Thyroid gland (tissue), 4 donors: ENCODE measurements around the gene CDH2. TPM values are rescaled to one million over a fixed set of nuclear protein-coding genes. Genes with fewer than 3 reads are reported as not detected.

Source experiments
- DNase-seq, 2 donors: peaks; one replicate each; pipeline ENCODE4 v3.0.0-alpha.2; 2019
- H3K27ac ChIP-seq, 3 donors: fragments of 200-600 bp; sonication (generic); 1 replicate in 2 of 3; 2 replicates in 1 of 3; pipeline ENCODE4 v1.5.1; 2016 to 2019; ENCODE audit warnings: mild to moderate bottlenecking in 1 of 3, moderate library complexity in 1 of 3
- H3K27me3 ChIP-seq: fragments of 200-600 bp; sonication (generic); one replicate; pipeline ENCODE4 v1.5.1; 2019
- H3K36me3 ChIP-seq, 2 donors: fragments of 200-600 bp; sonication (generic); one replicate each; pipeline ENCODE4 v1.5.1; 2016 to 2019
- H3K4me1 ChIP-seq, 2 donors: fragments of 200-600 bp; sonication (generic); one replicate each; pipeline ENCODE4 v1.5.1; 2017 to 2019
- H3K4me3 ChIP-seq, 3 donors: fragments of 200-600 bp; sonication (generic); replicated peaks in 1 of 3; 1 replicate in 2 of 3; 2 replicates in 1 of 3; pipeline ENCODE4 v1.5.1; 2016; ENCODE audit warnings: mild to moderate bottlenecking in 1 of 3
- H3K9me3 ChIP-seq: fragments of 200-600 bp; sonication (generic); one replicate; pipeline ENCODE4 v1.5.1; 2017
- CTCF ChIP-seq, 6 experiments: fragments of 200-600 bp in 3 of 6; fragments of 450-650 bp in 3 of 6; sonication (generic) in 3 of 6; IDR thresholded peaks; one replicate each; pipeline ENCODE4 v1.5.1; 2016 to 2019; ENCODE audit warnings: antibody characterized with exemption in 6 of 6, mild to moderate bottlenecking in 2 of 6, inconsistent platforms in 1 of 6, moderate library complexity in 1 of 6
- POLR2A ChIP-seq, 2 donors: fragments of 450-650 bp; IDR thresholded peaks; one replicate each; pipeline ENCODE4 v1.6.1; 2017; ENCODE audit warnings: antibody characterized with exemption in 2 of 2, mild to moderate bottlenecking in 2 of 2, moderate library complexity in 1 of 2
- WGBS, 2 donors: methylation state at CpG; one replicate each; pipeline ENCODE4 v1.1.5; 2017; 5-methylcytosine and 5-hydroxymethylcytosine counted together
- intact Hi-C: fragments of 100-400 bp; cut with DNase I; formaldehyde crosslinking; loops from one replicate; pipeline ENCODE4 v1.15.1; 2023
- total RNA-seq, 4 donors: library from RNA; depleted of rRNA; stranded (reverse); fragments of >200 nt; gene quantifications; one replicate each; pipeline ENCODE4 v1.2.3, GENCODE V29; 2016

CDH2 gene
- total RNA-seq, 4 donors from 2014 or later: 0.78 to 7.9 (median 3.3) TPM

- H3K27me3 ChIP-seq: no peaks in the 10 kb centered on the region
- H3K4me1 ChIP-seq: peaks cover 0 to 6% of the 10 kb centered on the region in 2 donors
- no peaks in the 10 kb centered on the region for H3K9me3 ChIP-seq
- TF ChIP-seq POLR2A (IDR thresholded peaks at IDR 0.05): no peak
- TF ChIP-seq CTCF (IDR thresholded peaks at IDR 0.05): no peak
- no peak overlapping the region for H3K27ac ChIP-seq
- H3K4me3 ChIP-seq: no peak overlapping the region
- intact Hi-C loops: no loop called here
- H3K36me3 ChIP-seq: no peaks in the 10 kb centered on the region
- no peak for DNase-seq
These were observed 217.8 kb downstream of the CDH2 start for GRCh38 chr18:27959101-27959500.

GRCh38 chr18:27956001-27956640 is 220.8 kb downstream of the CDH2 start:
- peaks cover 0 to 6% of the 10 kb centered on the region in 2 donors for H3K4me1 ChIP-seq
- H3K27me3 ChIP-seq: no peaks in the 10 kb centered on the region
- TF ChIP-seq POLR2A (IDR thresholded peaks at IDR 0.05): no peak
- TF ChIP-seq CTCF (IDR thresholded peaks at IDR 0.05): no peak
- H3K27ac ChIP-seq: no peak overlapping the region
- H3K36me3 ChIP-seq: no peaks in the 10 kb centered on the region
- WGBS, 2 donors: 75 to 78% methylated on average over 6 of the region's 6 CpGs
- H3K9me3 ChIP-seq: no peaks in the 10 kb centered on the region
- no peak overlapping the region for H3K4me3 ChIP-seq
- intact Hi-C loops: no loop called here
- DNase-seq: no peak

GRCh38 chr18:27954226-27954625 is 222.7 kb downstream of the CDH2 start:
- H3K9me3 ChIP-seq: no peaks in the 10 kb centered on the region
- H3K4me3 ChIP-seq: no peak overlapping the region
- intact Hi-C loops: no loop called here
- H3K4me1 ChIP-seq: peaks cover 0 to 6% of the 10 kb centered on the region in 2 donors
- no peak for DNase-seq
- no peak overlapping the region for H3K27ac ChIP-seq
- TF ChIP-seq POLR2A (IDR thresholded peaks at IDR 0.05): no peak
- TF ChIP-seq CTCF (IDR thresholded peaks at IDR 0.05): no peak
- H3K36me3 ChIP-seq: no peaks in the 10 kb centered on the region
- WGBS, 2 donors: 86 to 91% methylated on average over 3 of the region's 3 CpGs
- no peaks in the 10 kb centered on the region for H3K27me3 ChIP-seq

DNA sequence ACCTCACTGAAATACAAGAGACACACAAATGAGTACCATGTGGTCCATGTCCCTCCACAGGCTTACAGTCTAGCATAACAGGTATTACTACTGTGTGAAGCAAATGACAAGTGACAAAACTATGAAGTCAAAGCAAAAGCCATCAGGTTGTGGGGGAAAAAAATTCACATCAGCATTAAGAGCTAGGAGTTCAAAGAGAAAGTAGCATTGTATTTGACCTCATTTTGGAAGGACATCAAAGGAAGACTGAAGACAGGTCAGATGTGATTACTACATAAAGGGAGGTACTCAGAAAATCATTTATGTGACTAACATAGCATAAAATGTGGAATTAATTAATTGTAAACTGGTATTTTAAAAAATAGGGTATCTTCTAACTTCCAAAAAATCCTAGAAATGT is 224.2 kb downstream of the CDH2 start:
- intact Hi-C loops: no loop called here
- Histone ChIP-seq H3K36me3 (no peaks in the 10 kb centered on the region), H3K9me3 (no peaks in the 10 kb centered on the region), H3K4me1 (peaks cover 0 to 6% of the 10 kb centered on the region in 2 donors), H3K27ac (no peak overlapping the region), H3K27me3 (no peaks in the 10 kb centered on the region), H3K4me3 (no peak overlapping the region)
- DNase-seq: no peak
- TF ChIP-seq CTCF (IDR thresholded peaks at IDR 0.05) (no peak), POLR2A (IDR thresholded peaks at IDR 0.05) (no peak)

- H3K27me3 ChIP-seq: no peaks in the 10 kb centered on the region
- H3K9me3 ChIP-seq: no peaks in the 10 kb centered on the region
- H3K27ac ChIP-seq: no peak overlapping the region
- no peak for DNase-seq
- no peaks in the 10 kb centered on the region for H3K4me1 ChIP-seq
- TF ChIP-seq CTCF (IDR thresholded peaks at IDR 0.05): no peak
- TF ChIP-seq POLR2A (IDR thresholded peaks at IDR 0.05): no peak
- no peak overlapping the region for H3K4me3 ChIP-seq
- intact Hi-C loops: no loop called here
- no peaks in the 10 kb centered on the region for H3K36me3 ChIP-seq
- 92 to 95% methylated on average over 5 of the region's 5 CpGs for WGBS, 2 donors
These were observed 226.2 kb downstream of the CDH2 start for GRCh38 chr18:27950648-27951228.
